Activated CD4-positive, alpha-beta T cell treated with anti-CD3 and anti-CD28 coated beads for 24 hours (primary cell): ENCODE measurements around the gene HSD11B2.
"Not testable (repeated sequence)": the region's sequence is repeated elsewhere in the genome, so short reads cannot be mapped to it uniquely, and the experiment has no call there.

Experiments
- DNase-seq, 2 donors: peaks; one replicate each; pipeline ENCODE4 v3.0.0-alpha.2; 2020; ENCODE audit warnings: low read depth in 2 of 2

HSD11B2 gene

GRCh38 chr16:67415421-67415820 lies 15.5 kb upstream of the HSD11B2 start:
- DNase-seq: not testable (repeated sequence)

GRCh38 chr16:67415872-67416793 lies 14.8 kb upstream of the HSD11B2 start, which contains the start of gene ZDHHC1:
ZDHHC1 (minus strand) TSS chr16:67416477; CDS start chr16:67407775, 8,702 bp downstream.
- DNase-seq: peak in 1 of 2 donors; percentile 50

DNA sequence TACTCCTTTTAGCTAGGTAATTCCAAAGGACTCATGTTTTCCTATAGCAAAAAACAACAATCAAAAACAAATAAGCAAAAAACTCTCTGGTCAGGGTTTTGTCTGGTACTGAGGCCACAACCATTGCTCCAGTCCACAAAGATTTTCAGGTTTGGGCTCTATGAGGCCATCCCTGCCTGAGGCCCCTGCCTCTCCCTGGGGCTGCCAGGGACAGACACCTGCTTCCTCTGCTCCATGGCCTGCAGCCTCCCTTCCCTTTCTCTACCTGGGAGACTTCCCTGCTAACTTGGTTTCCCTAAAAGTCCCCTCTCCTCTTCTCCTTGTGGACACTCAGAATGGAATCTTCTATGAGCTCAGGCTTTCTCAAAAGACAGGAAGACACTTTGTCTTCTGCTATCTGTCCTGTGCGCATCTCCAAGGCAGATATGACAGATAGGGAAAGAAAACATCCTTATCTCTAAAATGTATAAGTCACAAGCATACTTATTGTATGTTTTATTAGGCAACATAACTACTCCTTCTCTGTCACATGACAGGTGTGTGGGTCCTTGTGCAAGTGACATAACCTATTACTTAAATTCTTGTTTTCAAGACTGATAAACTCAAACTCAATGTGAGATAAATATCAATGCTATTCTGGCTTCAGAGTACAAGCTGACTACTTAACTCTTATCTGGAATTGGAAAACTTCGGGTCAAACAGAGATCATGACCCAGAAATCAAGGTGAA lies 13.4 kb upstream of the HSD11B2 start:
- DNase-seq: no peak

DNA sequence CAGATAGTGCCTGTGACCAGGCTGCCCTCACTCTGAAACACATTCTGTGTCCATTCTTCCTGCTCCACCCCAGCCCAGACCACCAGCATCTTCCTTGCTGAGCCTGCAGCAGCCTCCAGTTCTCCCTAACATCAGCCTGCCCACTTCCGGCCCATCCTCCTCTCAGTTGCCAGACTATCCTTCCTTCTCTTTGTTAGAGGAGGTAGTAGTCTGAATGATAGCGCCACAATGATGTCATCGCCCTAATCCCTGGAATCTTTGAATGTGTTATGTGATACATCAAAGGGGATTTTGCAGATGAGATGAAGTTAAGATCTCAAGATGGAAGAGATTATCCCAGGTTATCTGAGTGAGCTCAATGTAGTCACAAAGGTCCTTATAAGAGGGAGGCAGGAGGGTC lies 11.4 kb upstream of the HSD11B2 start:
- DNase-seq: no peak

DNA sequence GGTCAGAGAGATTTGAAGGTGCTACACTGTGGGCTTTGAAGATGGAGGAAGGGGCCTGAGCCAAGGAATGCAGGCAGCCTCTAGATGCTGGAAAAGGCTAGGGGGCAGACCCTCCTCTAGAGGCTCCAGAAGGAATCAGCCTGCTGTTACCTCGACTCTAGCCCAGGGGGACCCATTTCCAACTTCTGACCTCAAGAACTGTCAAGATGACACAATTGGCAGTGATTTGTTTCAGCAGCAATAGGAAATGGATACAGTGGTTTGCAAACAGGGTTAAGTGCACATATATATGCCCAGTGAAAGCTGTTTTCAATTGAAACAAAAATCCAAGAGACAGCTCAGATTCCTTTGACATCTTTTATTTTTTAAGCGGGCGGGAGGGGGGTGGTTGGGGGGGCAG lies 11.0 kb upstream of the HSD11B2 start:
- no peak for DNase-seq

- no peak for DNase-seq
These were observed 9.9 kb upstream of the HSD11B2 start for GRCh38 chr16:67421030-67421429.

DNA sequence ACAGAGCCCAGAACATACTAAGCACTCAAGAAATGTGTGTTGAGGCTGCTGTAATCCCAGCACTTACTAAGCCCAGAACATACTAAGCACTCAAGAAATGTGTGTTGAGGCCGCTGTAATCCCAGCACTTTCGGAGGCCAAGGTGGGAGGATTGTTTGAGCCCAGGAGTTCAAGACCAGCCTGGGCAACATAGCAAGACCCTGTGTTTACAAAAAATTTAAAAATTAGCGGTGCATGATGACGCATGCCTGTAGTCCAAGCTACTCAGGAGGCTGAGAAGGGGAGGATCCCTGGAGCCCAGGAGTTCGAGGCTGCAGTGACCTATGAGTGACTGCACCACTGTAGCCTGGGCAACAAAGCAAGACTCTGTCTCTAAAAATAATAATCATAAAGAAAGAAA lies 7.9 kb upstream of the HSD11B2 start:
- no peak for DNase-seq

DNA sequence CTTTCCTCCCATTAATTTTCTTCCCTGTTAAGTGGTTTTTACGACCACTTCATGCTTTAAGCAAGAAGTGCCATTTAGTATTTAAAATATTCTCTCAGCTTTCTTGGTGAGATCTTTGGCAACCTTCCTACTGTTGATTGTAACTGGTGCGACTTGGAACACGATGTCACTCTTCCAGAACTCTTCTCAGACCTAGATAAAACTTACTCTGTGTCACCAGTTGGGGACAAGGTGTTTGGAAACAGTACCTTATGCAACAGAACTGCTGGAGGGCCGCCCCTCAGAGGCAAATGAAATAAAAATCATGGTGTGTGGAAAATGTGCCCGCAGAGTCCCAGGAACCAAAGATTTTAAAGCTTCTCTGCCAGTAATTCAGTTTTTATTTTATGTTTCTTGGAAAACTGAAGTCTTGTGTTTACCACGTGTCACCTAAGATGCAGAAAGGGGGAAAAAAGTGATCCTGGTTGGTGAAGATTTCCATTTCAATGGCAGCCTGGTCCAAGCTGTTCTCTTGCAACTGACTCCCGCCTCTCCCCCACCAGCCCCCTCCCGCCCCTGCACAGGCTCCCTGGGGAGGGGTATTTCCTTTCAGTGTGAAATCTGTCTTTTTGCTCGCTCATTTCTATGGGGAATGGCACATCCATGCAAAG lies 7.2 kb upstream of the HSD11B2 start:
- DNase-seq: no peak

DNA sequence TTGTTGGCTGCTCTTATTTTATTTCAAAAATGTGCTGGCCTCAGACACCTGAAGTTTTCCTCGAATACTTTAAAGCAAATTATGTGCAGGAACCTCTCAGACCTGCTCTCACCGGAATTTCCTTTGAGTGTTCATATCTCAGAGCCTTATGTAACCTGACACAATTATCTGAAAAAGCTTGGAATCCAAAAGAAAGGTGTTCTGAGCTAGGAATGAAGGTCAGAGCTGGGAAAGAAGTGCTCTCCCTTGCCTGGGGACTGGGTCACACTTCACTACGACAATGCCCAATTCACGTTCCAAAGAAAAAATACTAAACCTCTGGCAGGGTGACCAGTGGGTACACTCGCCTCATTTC lies 6.7 kb upstream of the HSD11B2 start:
- DNase-seq: no peak

DNA sequence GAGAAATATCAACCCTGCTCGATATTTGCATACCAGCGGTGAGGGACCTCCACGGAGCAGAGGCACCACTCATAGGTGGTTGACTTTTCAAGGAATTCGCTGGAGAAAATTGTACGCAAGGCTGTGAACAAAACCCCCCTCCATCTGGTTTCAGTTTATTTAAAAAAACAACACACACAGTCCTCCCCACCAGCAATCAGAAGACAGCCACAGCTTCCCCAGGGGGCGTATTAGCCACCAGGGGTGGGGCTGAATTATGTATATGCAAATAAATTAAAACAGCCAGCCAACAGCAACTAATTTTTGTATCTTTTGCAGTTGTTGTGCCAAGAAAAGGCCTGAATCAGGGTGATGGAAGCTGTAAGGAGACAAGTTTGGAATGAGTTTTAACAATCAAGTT lies 5.9 kb upstream of the HSD11B2 start:
- no peak for DNase-seq

GRCh38 chr16:67425580-67425979 lies 5.3 kb upstream of the HSD11B2 start:
- no peak for DNase-seq

DNA sequence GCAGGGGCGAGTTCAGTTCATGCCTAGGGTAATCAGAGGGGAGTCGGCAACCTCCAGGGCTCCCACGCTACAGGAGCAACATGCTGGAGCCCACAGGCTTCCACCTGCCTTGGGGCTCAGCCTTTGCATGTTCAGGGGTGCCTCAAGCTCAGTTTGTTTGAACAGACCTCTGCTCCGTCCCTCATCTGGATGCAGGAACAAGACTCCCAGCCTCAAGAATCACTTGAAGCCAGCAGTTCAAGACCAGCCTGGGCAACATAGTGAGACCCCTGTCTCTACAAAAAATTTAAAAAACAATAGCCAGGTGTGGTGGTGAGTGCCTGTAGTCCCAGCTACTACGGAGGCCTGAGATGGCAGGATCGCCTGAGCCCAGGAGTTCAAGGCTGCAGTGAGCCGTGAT lies 4.9 kb upstream of the HSD11B2 start:
- DNase-seq: no peak

DNA sequence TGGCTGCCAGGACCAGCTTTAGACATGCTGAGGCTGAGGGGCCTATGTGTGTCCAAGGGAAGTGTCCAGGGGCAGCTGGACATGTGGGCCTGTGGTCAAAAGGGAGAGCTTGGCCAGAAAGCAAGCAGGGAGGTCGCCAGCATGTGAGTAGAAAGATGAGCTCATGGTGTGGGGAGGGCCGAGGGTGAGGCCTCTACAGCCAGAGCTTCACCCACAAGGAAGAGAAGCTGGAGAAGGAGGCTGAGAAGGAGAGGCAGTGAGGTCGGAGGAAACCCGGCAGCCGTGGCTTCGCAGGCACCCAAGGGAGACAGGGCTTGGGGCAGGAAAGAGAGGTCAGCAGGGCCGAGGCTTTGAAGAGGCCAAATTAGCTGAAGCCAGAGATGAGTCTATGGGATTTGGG lies 4.0 kb upstream of the HSD11B2 start:
- DNase-seq: no peak

DNA sequence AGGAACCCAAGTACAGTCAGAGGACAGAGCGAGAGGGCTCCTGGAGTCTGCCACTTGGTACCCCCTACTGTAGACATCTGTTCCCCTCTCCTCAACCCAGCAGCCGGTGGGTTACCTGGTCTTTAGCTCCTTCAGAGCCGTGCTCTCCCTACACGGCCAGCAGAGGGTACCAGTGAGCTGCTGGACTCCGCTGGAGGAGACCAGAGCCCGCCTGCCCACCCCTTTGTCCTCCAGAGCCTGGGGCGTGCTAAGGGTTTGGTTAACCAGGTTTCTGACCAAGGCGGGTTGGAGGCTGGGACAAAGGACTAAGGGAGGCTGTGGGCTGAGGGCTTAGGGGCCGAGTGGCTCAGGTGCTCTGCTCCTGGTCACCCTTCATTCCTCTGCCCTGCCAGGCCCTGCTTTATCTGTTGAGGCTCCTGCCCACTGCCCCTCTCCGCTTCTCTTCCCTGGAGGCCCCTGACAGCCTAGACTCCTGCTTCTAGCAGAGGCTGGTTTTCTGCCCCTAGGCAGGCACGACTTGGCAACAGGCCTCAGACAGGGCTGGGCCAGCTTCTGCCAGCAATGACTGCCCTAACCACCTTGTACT lies 2.7 kb upstream of the HSD11B2 start:
- peak; percentile 37 to 39 for DNase-seq

DNA sequence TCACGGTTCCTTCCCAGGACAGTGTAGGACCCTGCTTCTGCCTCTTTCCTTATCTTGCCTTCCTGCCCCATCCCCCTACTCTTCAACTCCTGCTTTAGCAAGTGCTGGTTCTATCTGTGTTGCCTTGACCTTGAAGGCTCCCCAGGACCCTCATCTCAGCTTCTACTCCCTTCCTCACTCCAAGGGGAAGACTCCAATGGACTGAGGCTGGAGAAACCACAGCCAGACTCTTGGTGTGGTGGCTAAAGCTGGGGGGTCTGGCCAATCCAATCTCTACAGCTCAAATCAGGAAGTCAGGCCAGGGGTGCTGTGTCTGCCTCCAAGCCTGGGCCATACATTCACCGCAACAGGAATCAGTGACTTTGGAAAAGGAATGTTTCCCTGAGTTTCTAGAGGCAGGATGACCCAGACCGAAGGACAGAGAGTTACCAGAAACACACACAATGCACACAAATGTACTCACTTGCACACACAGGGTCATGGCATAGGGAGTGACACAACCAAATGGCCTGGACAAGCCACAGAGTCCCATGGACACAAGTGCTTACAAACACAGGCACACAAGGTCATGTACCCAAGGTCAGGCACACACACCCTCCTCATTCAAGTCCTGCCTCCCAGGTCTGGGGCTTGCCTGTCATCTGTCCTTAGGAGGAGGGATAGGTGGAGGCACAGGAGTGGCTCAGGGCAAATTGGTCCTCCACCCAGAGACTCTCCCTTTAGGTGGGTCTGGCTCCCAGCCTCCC lies 1.7 kb upstream of the HSD11B2 start:
- DNase-seq: no peak

- no peak for DNase-seq
These were observed 970 bp upstream of the HSD11B2 start for GRCh38 chr16:67429799-67430503.

DNA sequence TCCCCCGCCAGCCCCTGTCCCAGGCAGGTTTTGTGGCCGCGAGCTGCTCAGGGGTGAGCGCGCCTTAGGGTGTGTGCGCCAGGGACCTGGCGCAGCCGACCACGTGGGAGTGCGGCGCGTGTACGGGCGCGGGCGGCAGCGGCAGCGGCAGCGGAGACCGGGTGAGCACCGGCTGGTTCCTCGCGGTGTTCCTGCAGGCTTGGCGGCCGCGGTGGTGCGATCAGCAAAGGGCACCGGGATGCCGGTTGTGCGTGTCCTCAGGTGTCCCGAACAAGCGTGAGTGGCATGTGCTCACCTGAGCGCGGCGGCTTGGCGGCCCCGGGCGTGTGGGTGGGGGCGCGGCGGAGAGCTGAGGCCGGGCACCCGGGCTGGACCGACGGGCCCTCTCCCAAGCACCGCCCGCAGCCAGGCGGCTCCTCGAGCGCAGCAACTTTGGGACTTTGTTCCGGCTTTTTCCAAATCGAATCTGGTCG lies 381 bp upstream of the HSD11B2 start:
- DNase-seq: no peak

DNA sequence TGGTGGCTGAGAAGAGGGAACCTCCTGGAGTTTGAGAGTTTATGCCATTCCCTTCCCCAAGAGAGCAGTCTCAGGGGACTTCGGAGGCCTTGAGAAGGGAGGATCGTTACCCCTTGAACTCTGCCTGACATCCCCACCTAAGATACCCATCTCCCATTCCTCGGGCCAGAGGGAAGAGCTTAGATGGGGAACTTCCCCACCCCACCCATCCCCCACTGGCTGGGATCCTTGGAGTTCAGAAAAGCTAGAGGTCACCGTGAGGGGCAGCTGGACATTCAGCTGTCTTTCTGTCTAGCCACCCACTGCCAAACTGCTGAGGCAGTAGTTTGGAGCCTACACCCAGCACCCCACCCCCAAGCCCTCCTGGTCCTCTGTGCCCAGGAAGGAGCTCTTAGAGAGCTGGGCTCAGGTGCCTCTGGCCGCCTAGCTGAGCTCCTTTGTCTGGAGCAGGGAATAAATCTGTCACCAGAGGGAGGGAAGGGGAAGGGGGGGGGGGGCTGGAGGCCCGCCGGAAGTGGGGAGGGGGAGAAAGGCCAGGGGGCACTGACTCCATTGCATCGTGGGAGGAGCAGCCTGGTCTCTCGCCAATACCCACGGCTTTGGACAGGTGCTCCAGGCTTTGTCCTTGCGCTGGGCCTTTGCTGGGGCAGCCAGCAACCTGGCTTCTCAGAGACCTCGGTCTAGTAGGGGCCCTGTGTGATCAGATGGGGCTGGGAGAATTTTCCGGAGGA lies 1.0 kb downstream of the HSD11B2 start:
- no peak for DNase-seq

DNA sequence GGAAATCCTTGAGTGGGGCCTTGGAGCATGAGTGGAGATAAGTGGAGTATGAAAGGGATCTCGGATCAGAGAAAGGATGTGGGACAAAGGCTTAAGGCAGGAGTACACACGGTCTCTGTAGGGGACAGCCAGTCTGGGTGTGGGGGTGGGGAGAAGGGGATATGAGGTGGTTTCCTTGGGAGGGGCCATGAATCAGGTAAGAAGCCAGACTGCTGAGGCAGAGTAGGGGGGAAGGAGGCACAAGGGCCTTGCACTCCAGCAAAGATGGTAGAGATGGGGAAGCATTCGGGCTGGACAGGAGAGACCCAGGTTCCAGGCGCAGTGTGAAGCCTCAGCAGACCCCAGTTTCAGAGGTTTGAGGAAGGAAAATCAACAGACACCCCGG lies 1.6 kb downstream of the HSD11B2 start:
- no peak for DNase-seq

DNA sequence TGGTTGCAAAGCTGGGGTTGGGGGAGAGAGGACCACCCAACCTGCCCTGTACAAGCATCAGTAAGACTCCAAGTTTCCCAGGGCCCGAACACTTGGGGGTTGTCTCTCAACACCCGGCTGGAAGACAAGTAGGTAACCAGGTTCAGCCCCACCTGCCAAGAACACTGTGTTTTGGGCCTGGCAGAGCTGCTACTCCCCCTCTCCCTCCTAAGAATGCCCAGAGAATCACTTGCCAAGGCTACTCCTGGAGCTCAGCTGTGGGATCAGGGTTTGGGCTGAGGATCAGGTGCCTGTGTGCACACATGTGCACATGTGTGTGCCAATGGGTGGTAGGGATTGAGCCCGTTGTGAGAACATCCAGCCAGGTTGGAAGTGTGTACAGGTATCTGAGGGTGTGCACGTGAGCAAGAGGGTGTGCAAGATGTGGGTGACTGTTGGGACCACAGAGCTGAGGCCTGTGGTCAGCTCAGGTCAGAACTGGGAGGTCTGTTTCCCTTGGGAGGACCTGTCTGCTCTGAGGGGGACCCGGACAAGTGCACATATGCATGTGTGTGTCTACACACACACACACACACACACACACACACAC lies 2.3 kb downstream of the HSD11B2 start:
- DNase-seq: no peak
